ENCODE data around the gene SLC38A3. TPM values are rescaled to one million over a fixed set of nuclear protein-coding genes. Genes with fewer than 3 reads are reported as not detected.

Gene SLC38A3
- total RNA-seq, 1 experiment from 2014 or later: 6.0 TPM

- intact Hi-C loops (cut with micrococcal nuclease; ENCODE audit: unreplicated experiment) (no loop called here), in situ Hi-C loops (cut with HindIII; ENCODE audit: low pct_unique_long_range_greater_than_20kb, low sequenced_read_pairs) (no loop called here)
- CTCF ChIA-PET: no interaction called here
These were observed 34.6 kb downstream of the SLC38A3 start for GRCh38 chr3:50239649-50240048.

GRCh38 chr3:50241163-50241562, 36.1 kb downstream of the SLC38A3 start:
- in situ Hi-C loops (cut with HindIII; ENCODE audit: low pct_unique_long_range_greater_than_20kb, low sequenced_read_pairs): no loop called here
- DNase-seq (ENCODE audit: low read depth, low spot score) (no peak), ATAC-seq (no peak)
- Histone ChIP-seq H3K9me3 (ENCODE audit: control insufficient read depth, insufficient read depth, low read depth, low read length) (no peaks in the 10 kb centered on the region), H3K36me3 (ENCODE audit: control insufficient read depth, insufficient read depth, low read length) (no peaks in the 10 kb centered on the region; the same call in 1 of the 2 replicates), H3K27me3 (ENCODE audit: control insufficient read depth, insufficient read depth, low read length) (no peaks in the 10 kb centered on the region), H3K4me1 (ENCODE audit: control insufficient read depth, insufficient read depth, low read length) (peaks cover 47% of the 10 kb centered on the region), H3K27ac (ENCODE audit: low read length) (no peak overlapping the region), H3K4me3 (ENCODE audit: low read depth in 2 of 2, low read length in 2 of 2) (no peak overlapping the region)
- no TSS peak for BruUV-seq (replicated peaks)
- CTCF ChIA-PET: interaction anchor here (0.6 kb wide), 1 partner anchor 33 kb away, joined by 6 read pairs; no protein-coding TSS in a partner anchor
- intact Hi-C loops (cut with micrococcal nuclease; ENCODE audit: unreplicated experiment): no loop called here
- no peak for TF ChIP-seq REST (IDR thresholded peaks at IDR 0.05; ENCODE audit: insufficient read depth in 1 of 2, low read depth in 2 of 2, low read length in 1 of 2)
- TF ChIP-seq SIN3A (IDR thresholded peaks at IDR 0.05; ENCODE audit: borderline replicate concordance, insufficient read depth, low read depth, low read length): no peak
- TF ChIP-seq POLR2AphosphoS5 (IDR thresholded peaks at IDR 0.05; ENCODE audit: low read depth, low read length): no peak
- TF ChIP-seq TCF7L2 (IDR thresholded peaks at IDR 0.05; ENCODE audit: low read depth, low read length): no peak
- TF ChIP-seq CTCF (IDR thresholded peaks at IDR 0.05): no peak
- POLR2A ChIA-PET: no interaction called here

More at GRCh38 chr3:50239649-50240048, 34.6 kb downstream of the SLC38A3 start:
- POLR2A ChIA-PET: no interaction called here
- Histone ChIP-seq H3K4me1 (ENCODE audit: control insufficient read depth, insufficient read depth, low read length) (peaks cover 37% of the 10 kb centered on the region), H3K9me3 (ENCODE audit: control insufficient read depth, insufficient read depth, low read depth, low read length) (no peaks in the 10 kb centered on the region), H3K27ac (ENCODE audit: low read length) (no peak overlapping the region), H3K36me3 (ENCODE audit: control insufficient read depth, insufficient read depth, low read length) (no peaks in the 10 kb centered on the region; the same call in 1 of the 2 replicates), H3K4me3 (ENCODE audit: low read depth in 2 of 2, low read length in 2 of 2) (no peak overlapping the region), H3K27me3 (ENCODE audit: control insufficient read depth, insufficient read depth, low read length) (no peaks in the 10 kb centered on the region)
- TF ChIP-seq SIN3A (IDR thresholded peaks at IDR 0.05; ENCODE audit: borderline replicate concordance, insufficient read depth, low read depth, low read length) (no peak), CTCF (IDR thresholded peaks at IDR 0.05) (no peak), REST (IDR thresholded peaks at IDR 0.05; ENCODE audit: insufficient read depth in 1 of 2, low read depth in 2 of 2, low read length in 1 of 2) (no peak), POLR2AphosphoS5 (IDR thresholded peaks at IDR 0.05; ENCODE audit: low read depth, low read length) (no peak), TCF7L2 (IDR thresholded peaks at IDR 0.05; ENCODE audit: low read depth, low read length) (no peak)
- DNase-seq (ENCODE audit: low read depth, low spot score): no peak
- no peak for ATAC-seq
- no TSS peak for BruUV-seq (replicated peaks)

All from Panc1 (cell line).